GM12865 (cell line): Measurements from ENCODE around the gene WNT11.

ENCODE experiments used
- DNase-seq: peaks from one replicate; pipeline ENCODE4 v3.0.0; 2010; ENCODE audit warnings: low read depth
- H3K4me3 ChIP-seq: 2 replicates; pipeline ENCODE4 v1.5.1; 2011; ENCODE audit warnings: mild to moderate bottlenecking, low read depth, low read length, control low read depth
- TF ChIP-seq, protein P1 (sequence below): IDR thresholded peaks from 2 replicates; pipeline ENCODE4 v1.5.1; 2011; ENCODE audit warnings: low read length, control low read depth, low read depth, inconsistent platforms; ENCODE audit not compliant: insufficient read depth; ENCODE audit errors: missing control alignments

The WNT11 gene

GRCh38 chr11:76218449-76219178, 12.3 kb upstream of the WNT11 start:
- H3K4me3 ChIP-seq: no peak overlapping the region
- no peak for DNase-seq
- TF ChIP-seq, protein P1, sequence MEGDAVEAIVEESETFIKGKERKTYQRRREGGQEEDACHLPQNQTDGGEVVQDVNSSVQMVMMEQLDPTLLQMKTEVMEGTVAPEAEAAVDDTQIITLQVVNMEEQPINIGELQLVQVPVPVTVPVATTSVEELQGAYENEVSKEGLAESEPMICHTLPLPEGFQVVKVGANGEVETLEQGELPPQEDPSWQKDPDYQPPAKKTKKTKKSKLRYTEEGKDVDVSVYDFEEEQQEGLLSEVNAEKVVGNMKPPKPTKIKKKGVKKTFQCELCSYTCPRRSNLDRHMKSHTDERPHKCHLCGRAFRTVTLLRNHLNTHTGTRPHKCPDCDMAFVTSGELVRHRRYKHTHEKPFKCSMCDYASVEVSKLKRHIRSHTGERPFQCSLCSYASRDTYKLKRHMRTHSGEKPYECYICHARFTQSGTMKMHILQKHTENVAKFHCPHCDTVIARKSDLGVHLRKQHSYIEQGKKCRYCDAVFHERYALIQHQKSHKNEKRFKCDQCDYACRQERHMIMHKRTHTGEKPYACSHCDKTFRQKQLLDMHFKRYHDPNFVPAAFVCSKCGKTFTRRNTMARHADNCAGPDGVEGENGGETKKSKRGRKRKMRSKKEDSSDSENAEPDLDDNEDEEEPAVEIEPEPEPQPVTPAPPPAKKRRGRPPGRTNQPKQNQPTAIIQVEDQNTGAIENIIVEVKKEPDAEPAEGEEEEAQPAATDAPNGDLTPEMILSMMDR: no peak

GRCh38 chr11:76217653-76218160, 11.4 kb upstream of the WNT11 start:
- TF ChIP-seq, protein P1: no peak
- no peak overlapping the region for H3K4me3 ChIP-seq
- no peak for DNase-seq

- TF ChIP-seq, protein P1: no peak
- H3K4me3 ChIP-seq: no peak overlapping the region
- DNase-seq: no peak
Measured at GRCh38 chr11:76216536-76217325, 10.4 kb upstream of the WNT11 start.

DNA sequence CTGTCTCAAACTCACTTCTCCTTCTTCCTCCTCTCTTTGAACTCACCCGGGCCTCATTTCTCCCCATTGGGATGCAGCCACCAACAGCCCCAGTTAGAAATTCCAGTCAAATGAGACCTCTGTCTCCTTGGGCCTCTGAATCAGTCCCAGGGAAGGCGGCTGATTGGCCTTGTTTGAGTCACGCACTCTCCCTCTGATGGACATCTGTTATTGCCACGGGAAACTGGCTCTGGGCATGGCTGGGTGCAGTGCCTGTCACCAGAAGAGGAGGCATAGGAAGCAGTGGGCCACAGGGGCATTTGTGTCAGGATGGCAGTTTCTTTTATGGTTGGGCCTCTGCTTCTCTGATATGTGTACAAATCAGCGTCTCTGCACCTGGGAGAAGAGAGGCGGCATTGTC, 9.6 kb upstream of the WNT11 start:
- TF ChIP-seq, protein P1: no peak
- DNase-seq: no peak
- H3K4me3 ChIP-seq: no peak overlapping the region

DNA sequence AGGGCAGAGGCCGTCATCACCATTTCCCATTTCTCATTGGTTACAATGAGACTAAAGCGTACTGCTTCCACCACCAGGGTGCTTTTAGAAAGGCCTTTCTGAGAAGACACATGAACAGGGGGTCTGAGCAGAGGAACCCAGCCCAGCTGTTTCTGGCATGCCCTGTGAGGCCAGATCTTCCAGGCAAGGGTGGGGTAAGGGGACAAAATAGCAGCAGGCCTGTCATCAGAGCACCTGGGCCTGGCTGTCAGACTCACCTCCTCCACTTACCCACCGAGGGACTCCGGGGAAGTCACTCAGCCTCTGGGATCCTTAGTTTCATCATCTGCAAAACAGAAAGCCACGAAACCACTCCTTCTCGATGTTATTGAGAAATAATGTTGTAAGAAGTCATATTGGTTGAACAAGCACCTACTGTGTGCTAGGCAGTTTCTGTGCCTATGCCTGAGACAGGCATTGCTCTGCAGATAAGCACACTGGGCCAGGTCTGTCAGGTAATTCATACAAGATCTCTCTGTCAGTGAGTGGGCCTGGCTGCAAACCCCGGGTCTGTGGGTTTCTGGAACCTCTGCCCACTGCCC, 8.8 kb upstream of the WNT11 start:
- no peak overlapping the region for H3K4me3 ChIP-seq
- TF ChIP-seq, protein P1: no peak
- DNase-seq: no peak

DNA sequence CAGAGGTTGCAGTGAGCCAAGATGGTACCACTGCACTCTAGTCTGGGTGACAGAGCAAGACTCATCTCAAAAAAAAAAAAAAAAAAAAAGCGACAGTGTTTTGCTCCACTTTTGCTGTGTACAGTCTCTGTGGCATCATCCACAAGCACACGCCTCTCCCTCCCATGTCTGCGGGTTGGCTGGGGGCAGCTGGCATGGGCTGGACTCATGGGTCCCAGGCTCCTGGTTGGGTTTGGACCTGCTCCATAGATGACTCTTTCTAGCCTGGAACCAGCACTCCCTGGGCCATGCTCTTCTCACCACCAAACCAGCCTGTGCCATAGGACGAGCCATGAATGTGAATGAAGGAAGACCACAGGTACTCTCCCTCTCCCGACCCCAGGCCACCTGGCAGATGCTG, 7.9 kb upstream of the WNT11 start:
- no peak for DNase-seq
- H3K4me3 ChIP-seq: no peak overlapping the region
- TF ChIP-seq, protein P1: no peak
